Type B pancreatic cell (in vitro differentiated cells): ENCODE data around the gene JAKMIP2. TPM values are rescaled to one million over a fixed set of nuclear protein-coding genes. Genes with fewer than 3 reads are reported as not detected.
"Not testable (repeated sequence)": the region's sequence is repeated elsewhere in the genome, so short reads cannot be mapped to it uniquely, and the experiment has no call there.

Experiments used
- DNase-seq: peaks from one replicate; pipeline ENCODE4 v3.0.0; 2021; ENCODE audit warnings: mixed read lengths; ENCODE audit not compliant: unreplicated experiment; ENCODE audit errors: extremely low spot score
- H3K27ac Mint-ChIP-seq: 2 replicates; pipeline ENCODE4 v1.8.0; 2021; ENCODE audit warnings: mild to moderate bottlenecking, mixed read lengths
- H3K27me3 Mint-ChIP-seq: 2 replicates; pipeline ENCODE4 v1.8.0; 2021; ENCODE audit warnings: mixed read lengths
- H3K36me3 Mint-ChIP-seq: 2 replicates; pipeline ENCODE4 v1.8.0; 2021; ENCODE audit warnings: mixed read lengths
- H3K4me1 Mint-ChIP-seq: one replicate; pipeline ENCODE4 v1.8.0; 2021; ENCODE audit warnings: mixed read lengths; ENCODE audit not compliant: unreplicated experiment
- H3K4me3 Mint-ChIP-seq: 2 replicates; pipeline ENCODE4 v1.8.0; 2021; ENCODE audit warnings: mild to moderate bottlenecking, mixed read lengths
- H3K9me3 Mint-ChIP-seq: 2 replicates; pipeline ENCODE4 v1.8.0; 2021; ENCODE audit warnings: mixed read lengths
- total RNA-seq: library from RNA; stranded (reverse); gene quantifications from 2 replicates; pipeline ENCODE4 v1.2.1, GENCODE V29; 2021; ENCODE audit warnings: low replicate concordance
- TF ChIP-seq, protein P1 (sequence below): fragments of 200-600 bp; sonication (generic); conservative IDR thresholded peaks from 2 replicates; pipeline ENCODE4 v1.5.0; 2021; ENCODE audit warnings: antibody characterized with exemption, mild to moderate bottlenecking

Gene JAKMIP2
- total RNA-seq, 1 donor from 2014 or later: 13.8 TPM

DNA sequence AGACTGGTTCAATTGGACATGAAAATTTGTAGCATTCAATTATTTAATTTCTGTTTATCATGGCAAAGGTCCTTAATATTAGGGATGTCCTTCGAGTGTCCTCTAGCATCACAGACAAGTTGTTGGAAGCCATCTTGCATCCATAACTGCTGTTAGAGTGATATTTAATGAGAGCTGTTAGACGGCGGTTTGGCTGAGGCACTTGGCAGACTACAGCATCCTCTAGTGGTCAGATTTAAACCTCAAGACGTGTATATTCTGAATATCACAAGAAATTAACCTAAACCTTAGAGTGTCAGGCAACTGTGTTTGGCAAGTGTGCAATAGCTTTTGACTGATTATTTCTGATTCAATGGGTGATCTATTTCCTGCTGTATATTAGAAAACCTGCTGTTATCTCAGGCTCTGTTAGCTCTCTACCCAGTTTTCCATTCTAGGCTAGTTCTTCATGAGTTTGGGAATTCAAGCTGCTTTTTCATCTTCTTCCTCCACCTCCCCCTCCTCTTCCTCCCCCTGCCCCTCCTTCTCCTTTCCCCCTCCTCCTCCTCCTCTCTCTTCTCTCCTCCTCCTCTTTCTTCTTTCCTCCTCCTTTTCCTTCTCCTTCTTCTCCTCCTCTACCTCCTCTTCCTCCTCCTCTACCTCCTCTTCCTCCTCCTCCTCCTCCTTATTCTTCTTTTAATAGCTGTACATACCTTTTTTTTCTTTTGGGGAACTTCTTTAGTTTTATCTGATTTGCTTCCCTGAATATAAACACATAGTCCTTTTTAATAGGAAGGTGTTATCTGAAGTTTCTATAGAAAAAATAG is 40.4 kb upstream of the JAKMIP2 start:
- Mint-ChIP-seq H3K36me3 (no peaks in the 10 kb centered on the region), H3K4me1 (no peaks in the 10 kb centered on the region), H3K4me3 (no peak overlapping the region), H3K27me3 (no peaks in the 10 kb centered on the region), H3K9me3 (no peaks in the 10 kb centered on the region), H3K27ac (no peak overlapping the region)
- DNase-seq: no peak
- TF ChIP-seq, protein P1, sequence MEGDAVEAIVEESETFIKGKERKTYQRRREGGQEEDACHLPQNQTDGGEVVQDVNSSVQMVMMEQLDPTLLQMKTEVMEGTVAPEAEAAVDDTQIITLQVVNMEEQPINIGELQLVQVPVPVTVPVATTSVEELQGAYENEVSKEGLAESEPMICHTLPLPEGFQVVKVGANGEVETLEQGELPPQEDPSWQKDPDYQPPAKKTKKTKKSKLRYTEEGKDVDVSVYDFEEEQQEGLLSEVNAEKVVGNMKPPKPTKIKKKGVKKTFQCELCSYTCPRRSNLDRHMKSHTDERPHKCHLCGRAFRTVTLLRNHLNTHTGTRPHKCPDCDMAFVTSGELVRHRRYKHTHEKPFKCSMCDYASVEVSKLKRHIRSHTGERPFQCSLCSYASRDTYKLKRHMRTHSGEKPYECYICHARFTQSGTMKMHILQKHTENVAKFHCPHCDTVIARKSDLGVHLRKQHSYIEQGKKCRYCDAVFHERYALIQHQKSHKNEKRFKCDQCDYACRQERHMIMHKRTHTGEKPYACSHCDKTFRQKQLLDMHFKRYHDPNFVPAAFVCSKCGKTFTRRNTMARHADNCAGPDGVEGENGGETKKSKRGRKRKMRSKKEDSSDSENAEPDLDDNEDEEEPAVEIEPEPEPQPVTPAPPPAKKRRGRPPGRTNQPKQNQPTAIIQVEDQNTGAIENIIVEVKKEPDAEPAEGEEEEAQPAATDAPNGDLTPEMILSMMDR: peak; percentile 95

DNA sequence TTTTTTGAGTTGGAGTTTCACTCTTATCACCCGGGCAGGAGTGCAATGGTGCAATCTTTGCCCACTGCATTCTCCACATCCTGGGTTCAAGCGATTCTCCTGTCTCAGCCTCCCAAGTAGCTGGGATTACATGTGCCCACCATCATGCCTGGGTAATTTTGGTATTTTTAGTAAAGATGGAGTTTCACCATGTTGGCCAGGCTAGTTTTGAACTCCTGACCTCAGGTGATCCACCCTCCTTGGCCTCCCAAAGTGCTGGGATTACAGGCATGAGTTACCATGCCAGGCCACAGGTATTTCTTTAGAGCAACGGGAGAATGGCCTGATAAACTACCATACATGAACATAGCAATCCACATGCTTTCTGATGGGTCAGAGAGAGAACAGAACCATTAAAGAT is 39.7 kb upstream of the JAKMIP2 start:
- H3K27me3 Mint-ChIP-seq, H3K36me3 Mint-ChIP-seq: not testable (repeated sequence)

DNA sequence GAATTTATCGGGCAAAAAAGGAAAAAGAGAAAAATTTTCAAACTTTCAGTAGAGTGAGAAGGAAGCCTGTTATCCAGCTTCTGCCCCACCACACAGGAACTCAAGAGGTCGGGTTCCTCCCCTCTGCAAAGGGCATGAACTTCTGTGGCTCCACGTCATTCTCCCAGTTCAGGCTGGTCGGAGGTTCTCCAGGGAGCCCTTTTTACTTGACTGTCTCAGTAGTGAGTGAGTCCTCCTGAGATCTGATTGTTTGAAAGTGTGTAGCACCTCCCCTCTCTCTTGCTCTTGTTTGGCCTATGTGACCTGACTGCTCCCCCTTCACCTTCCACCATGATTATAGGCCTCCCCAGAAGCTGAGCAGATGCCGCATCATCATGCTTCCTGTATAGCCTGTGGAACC is 39.2 kb upstream of the JAKMIP2 start:
- TF ChIP-seq, protein P1: no peak
- DNase-seq: no peak
- H3K27ac Mint-ChIP-seq: no peak overlapping the region
- no peaks in the 10 kb centered on the region for H3K4me1 Mint-ChIP-seq
- H3K4me3 Mint-ChIP-seq: no peak overlapping the region
- H3K36me3 Mint-ChIP-seq: no peaks in the 10 kb centered on the region
- H3K9me3 Mint-ChIP-seq: no peaks in the 10 kb centered on the region
- H3K27me3 Mint-ChIP-seq: no peaks in the 10 kb centered on the region

More for the DNA sequence above, 39.7 kb upstream of the JAKMIP2 start:
- not testable (repeated sequence) for H3K4me1 Mint-ChIP-seq, DNase-seq, H3K4me3 Mint-ChIP-seq, H3K9me3 Mint-ChIP-seq, H3K27ac Mint-ChIP-seq

DNA sequence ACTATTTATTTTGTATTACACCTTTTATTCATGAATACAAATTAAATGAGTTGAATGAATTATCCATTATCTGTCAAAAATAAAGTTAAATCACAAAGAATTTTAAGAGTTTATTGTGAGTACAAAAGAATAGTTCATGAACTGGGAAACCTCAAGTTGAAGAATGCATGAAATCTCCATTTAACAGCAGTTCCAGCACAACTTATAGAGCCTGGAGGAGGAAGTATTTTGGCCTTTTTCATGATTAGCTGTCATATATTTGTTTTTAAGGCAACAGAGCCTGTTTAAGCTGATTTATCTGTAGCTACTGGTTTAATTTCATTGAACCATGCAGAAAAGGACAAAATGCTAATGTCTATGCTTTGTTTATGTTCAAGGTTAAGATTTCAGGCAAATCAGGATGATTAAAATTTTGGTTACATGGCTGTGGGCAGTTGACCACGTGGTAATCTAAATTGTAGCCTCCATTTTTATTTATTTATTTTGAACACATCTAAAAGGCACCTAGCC is 36.8 kb upstream of the JAKMIP2 start:
- Mint-ChIP-seq H3K36me3 (no peaks in the 10 kb centered on the region), H3K27me3 (no peaks in the 10 kb centered on the region), H3K4me1 (no peaks in the 10 kb centered on the region), H3K4me3 (no peak overlapping the region), H3K9me3 (no peaks in the 10 kb centered on the region), H3K27ac (no peak overlapping the region)
- TF ChIP-seq, protein P1: no peak
- DNase-seq: no peak

DNA sequence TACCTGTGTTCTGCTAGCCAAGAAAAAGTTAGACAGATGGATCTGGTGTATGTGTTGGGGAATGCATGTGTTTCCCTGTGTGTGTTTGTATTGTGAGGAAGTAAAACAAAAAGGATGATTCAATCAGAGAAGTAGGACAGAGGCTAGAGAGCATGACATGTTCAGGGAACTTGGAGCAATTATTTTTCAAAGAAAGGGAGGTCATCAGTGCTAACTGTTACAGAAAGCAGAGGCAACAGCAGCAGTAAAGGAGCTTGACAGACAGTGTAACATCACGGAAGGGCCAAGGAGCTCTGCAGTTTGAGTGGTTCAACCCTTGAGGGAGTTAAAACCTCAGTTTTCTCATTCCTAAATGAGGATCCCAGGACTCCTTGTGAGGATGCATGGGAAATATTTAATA is 35.8 kb upstream of the JAKMIP2 start:
- DNase-seq: no peak
- H3K4me1 Mint-ChIP-seq: no peaks in the 10 kb centered on the region
- no peaks in the 10 kb centered on the region for H3K36me3 Mint-ChIP-seq
- H3K9me3 Mint-ChIP-seq: no peaks in the 10 kb centered on the region
- H3K27ac Mint-ChIP-seq: no peak overlapping the region
- no peaks in the 10 kb centered on the region for H3K27me3 Mint-ChIP-seq
- no peak overlapping the region for H3K4me3 Mint-ChIP-seq
- TF ChIP-seq, protein P1: no peak

DNA sequence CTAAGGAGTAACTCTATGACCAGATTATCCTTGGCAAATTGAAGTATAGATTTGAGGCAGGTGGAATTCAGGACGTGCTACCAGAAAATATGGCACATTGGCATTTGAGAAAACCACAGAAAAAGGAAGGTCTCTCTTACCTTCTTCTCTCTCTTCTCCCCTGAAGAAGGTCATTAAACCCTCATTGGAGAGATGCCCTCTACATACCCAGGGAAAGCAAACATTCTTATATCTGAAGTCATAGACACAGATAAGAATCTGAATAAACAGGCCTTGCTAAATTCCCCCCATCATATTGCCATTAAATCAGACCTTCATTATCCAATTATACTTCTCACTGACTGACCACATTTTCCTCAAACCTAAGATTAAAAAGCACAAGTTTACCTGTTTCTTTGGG is 31.2 kb upstream of the JAKMIP2 start:
- Mint-ChIP-seq H3K27me3 (no peaks in the 10 kb centered on the region), H3K27ac (no peak overlapping the region), H3K4me3 (no peak overlapping the region), H3K36me3 (no peaks in the 10 kb centered on the region), H3K4me1 (no peaks in the 10 kb centered on the region), H3K9me3 (no peaks in the 10 kb centered on the region)
- DNase-seq: no peak
- TF ChIP-seq, protein P1: no peak
